Heart right ventricle (tissue), 16 donors: ENCODE data around the gene PCSK5. TPM values are rescaled to one million over a fixed set of nuclear protein-coding genes. Genes with fewer than 3 reads are reported as not detected.

Experiments
- ATAC-seq, 8 donors: fragments of 200-7000 bp; cut with Tn5 transposase; one replicate each; pipeline ENCODE4 v1.9.1; 2020; ENCODE audit warnings: mild to moderate bottlenecking in 8 of 8, moderate library complexity in 8 of 8, moderate number of reproducible peaks in 1 of 8
- DNase-seq, 2 donors: peaks; one replicate each; pipeline ENCODE4 v3.0.0-alpha.2; 2020
- H3K27ac ChIP-seq, 10 donors: fragments of 200-600 bp; sonication (generic) in 2 of 10; one replicate each; pipeline versions ENCODE4 v1.5.0 to v1.8.0; 2020 to 2022; ENCODE audit warnings: mild to moderate bottlenecking in 3 of 10
- H3K27me3 ChIP-seq, 7 donors: fragments of 200-600 bp; one replicate each; pipeline ENCODE4 v1.8.0; 2021 to 2022; ENCODE audit warnings: mild to moderate bottlenecking in 2 of 7
- H3K36me3 ChIP-seq, 9 donors: fragments of 200-600 bp; sonication (generic) in 1 of 9; one replicate each; pipeline versions ENCODE4 v1.5.0 to v1.8.0; 2020 to 2022; ENCODE audit warnings: mild to moderate bottlenecking in 2 of 9
- H3K4me1 ChIP-seq, 9 donors: fragments of 200-600 bp; sonication (generic) in 1 of 9; one replicate each; pipeline versions ENCODE4 v1.5.0 to v1.8.0; 2020 to 2022; ENCODE audit warnings: mild to moderate bottlenecking in 4 of 9
- H3K4me3 ChIP-seq, 10 donors: fragments of 200-600 bp; sonication (generic) in 2 of 10; one replicate each; pipeline versions ENCODE4 v1.5.0 to v1.8.0; 2020 to 2022; ENCODE audit warnings: mild to moderate bottlenecking in 7 of 10, moderate library complexity in 2 of 10
- H3K9me3 ChIP-seq, 11 donors: fragments of 200-600 bp in 10 of 11; sonication (generic) in 2 of 11; one replicate each; pipeline versions ENCODE4 v1.5.0 to v1.8.0; 2013 to 2022; ENCODE audit warnings: mild to moderate bottlenecking in 2 of 11, control low read depth in 1 of 11, moderate library complexity in 1 of 11
- WGBS, 2 donors: extraction: QIAGEN DNeasy Blood & Tissue Kit; methylation state at CpG; one replicate each; pipeline ENCODE4 v1.1.7; 2013; ENCODE audit warnings: inconsistent platforms in 1 of 2; 5-methylcytosine and 5-hydroxymethylcytosine counted together
- intact Hi-C, 10 donors: fragments of 100-400 bp; cut with DNase I; formaldehyde crosslinking; loops; one replicate each; pipeline versions ENCODE4 v1.11.1 to v1.14.2; 2022
- polyA plus RNA-seq, 2 donors: library from polyadenylated mRNA; stranded (reverse); fragments of 200-250 nt; gene quantifications; one replicate each; pipeline ENCODE4 v1.2.3, GENCODE V29; 2013
- total RNA-seq, 10 donors: library from RNA; stranded (reverse); fragmentation: NEBNext Ultra II Directional in 3 of 10; extraction: Animal tissue kit (Norgen Biotek cat#: 25700) in 3 of 10; gene quantifications; one replicate each; pipeline versions ENCODE4 v1.2.1 to v1.2.4, GENCODE V29; 2021 to 2023
- TF ChIP-seq, protein P1 (sequence below), 9 donors: fragments of 200-600 bp; sonication (generic) in 2 of 9; IDR thresholded peaks; one replicate each; pipeline versions ENCODE4 v1.5.0 to v1.8.0; 2021 to 2022; ENCODE audit warnings: antibody characterized with exemption in 9 of 9, mild to moderate bottlenecking in 5 of 9, moderate library complexity in 1 of 9
- donor health status: Arrhythmogenic right ventricular cardiomyopathy.
- donor health status: ischemic (EF 13 %, LVEDD 7.1; RV severe dilation, severe dysfunction).
- donor health status: healthy with polysubstance abuse.
- donor health status: DM: no; HTN: yes; CAD: no.
- donor health status: DM: no; HTN: no; CAD: no.
- donor health status: ischemic (EF 25% LVEDD 6.9; RV normal size, moderate dysfunction).
- donor health status: ischemic (EF 25% LVEDD 5.7; RV mildly dilated, moderate dysfunction).
- donor health status: healthy.
- donor health status: DM: yes; HTN: yes; CAD: no.
- donor health status: Ischemic cardiomyopathy.
- donor health status: ischemic (EF 35%, LVEDD 5.7; RV mildly dilated, moderate dysfunction).
- donor health status: nonischemic (EF 11% LVEDD 7.7; RV severe dilation, severe dysfunction).
- donor health status: DM: yes; HTN: yes; CAD: no.
- donor health status: PGD.
- donor health status: ischemic (EF 29% LVEDD 5.4; RV normal size, mild dysfunction).
- donor health status: nonischemic (EF 23%, LVEDD 6.1; RV moderate dilation, normal function).

PCSK5 gene
- total and polyA plus RNA-seq, 12 donors, result 1.8 to 8.3 (median 5.7) TPM

- Histone ChIP-seq H3K4me3 (no peak overlapping the region), H3K27me3 (no peaks in the 10 kb centered on the region), H3K4me1 (peaks cover 0 to 6% (median 0%) of the 10 kb centered on the region in 9 donors), H3K9me3 (no peaks in the 10 kb centered on the region), H3K36me3 (peaks cover 0 to 56% (median 3%) of the 10 kb centered on the region in 9 donors), H3K27ac (no peak overlapping the region)
- WGBS, 2 donors, result 92% methylated on average over 3 of the region's 3 CpGs
- no peak for ATAC-seq
- intact Hi-C loops, result no loop called here
- TF ChIP-seq, protein P1, sequence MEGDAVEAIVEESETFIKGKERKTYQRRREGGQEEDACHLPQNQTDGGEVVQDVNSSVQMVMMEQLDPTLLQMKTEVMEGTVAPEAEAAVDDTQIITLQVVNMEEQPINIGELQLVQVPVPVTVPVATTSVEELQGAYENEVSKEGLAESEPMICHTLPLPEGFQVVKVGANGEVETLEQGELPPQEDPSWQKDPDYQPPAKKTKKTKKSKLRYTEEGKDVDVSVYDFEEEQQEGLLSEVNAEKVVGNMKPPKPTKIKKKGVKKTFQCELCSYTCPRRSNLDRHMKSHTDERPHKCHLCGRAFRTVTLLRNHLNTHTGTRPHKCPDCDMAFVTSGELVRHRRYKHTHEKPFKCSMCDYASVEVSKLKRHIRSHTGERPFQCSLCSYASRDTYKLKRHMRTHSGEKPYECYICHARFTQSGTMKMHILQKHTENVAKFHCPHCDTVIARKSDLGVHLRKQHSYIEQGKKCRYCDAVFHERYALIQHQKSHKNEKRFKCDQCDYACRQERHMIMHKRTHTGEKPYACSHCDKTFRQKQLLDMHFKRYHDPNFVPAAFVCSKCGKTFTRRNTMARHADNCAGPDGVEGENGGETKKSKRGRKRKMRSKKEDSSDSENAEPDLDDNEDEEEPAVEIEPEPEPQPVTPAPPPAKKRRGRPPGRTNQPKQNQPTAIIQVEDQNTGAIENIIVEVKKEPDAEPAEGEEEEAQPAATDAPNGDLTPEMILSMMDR (IDR thresholded peaks at IDR 0.05), result no peak
- no peak for DNase-seq
These were observed 143.6 kb downstream of the PCSK5 start for GRCh38 chr9:76034049-76034448.

GRCh38 chr9:76036762-76037161 lies 146.3 kb downstream of the PCSK5 start:
- 95 to 97% methylated on average over 2 of the region's 2 CpGs for WGBS, 2 donors
- peaks cover 0 to 37% (median 0%) of the 10 kb centered on the region in 9 donors for H3K36me3 ChIP-seq
- H3K4me3 ChIP-seq, result no peak overlapping the region
- H3K27me3 ChIP-seq, result no peaks in the 10 kb centered on the region
- H3K9me3 ChIP-seq, result no peaks in the 10 kb centered on the region
- H3K27ac ChIP-seq, result no peak overlapping the region
- ATAC-seq (no peak), DNase-seq (no peak)
- H3K4me1 ChIP-seq, result peaks cover 0 to 6% (median 0%) of the 10 kb centered on the region in 9 donors
- intact Hi-C loops, result no loop called here
- TF ChIP-seq, protein P1 (IDR thresholded peaks at IDR 0.05), result no peak

- no peaks in the 10 kb centered on the region for H3K27me3 ChIP-seq
- no peak overlapping the region for H3K27ac ChIP-seq
- 94 to 96% methylated on average over 9 of the region's 9 CpGs for WGBS, 2 donors
- intact Hi-C loops, result no loop called here
- H3K4me1 ChIP-seq, result peaks cover 0 to 1% (median 0%) of the 10 kb centered on the region in 9 donors
- ATAC-seq (no peak), DNase-seq (no peak)
- no peak overlapping the region for H3K4me3 ChIP-seq
- peaks cover 0 to 33% (median 0%) of the 10 kb centered on the region in 9 donors for H3K36me3 ChIP-seq
- TF ChIP-seq, protein P1 (IDR thresholded peaks at IDR 0.05), result no peak
- H3K9me3 ChIP-seq, result no peaks in the 10 kb centered on the region
These were observed 147.2 kb downstream of the PCSK5 start for GRCh38 chr9:76037587-76038225.

DNA sequence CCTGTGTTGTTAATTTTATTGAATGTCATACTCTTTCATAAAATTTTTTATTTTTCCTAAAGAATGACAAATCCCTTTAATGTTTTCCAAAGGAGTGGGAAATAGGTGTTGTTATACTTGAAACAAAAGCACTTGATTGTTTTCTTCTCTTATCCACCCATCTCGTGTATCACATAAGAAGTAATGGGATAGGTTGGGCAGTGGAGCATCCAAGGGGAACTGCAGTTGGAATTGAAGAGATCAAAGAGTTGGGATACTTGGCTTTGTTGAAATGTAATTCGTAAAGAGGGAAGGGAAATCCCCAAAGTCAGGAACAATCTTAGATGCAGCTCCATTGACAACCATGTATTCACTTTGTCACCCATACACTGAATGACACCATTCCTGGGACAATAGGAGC lies 148.0 kb downstream of the PCSK5 start:
- 90 to 91% methylated on average over 2 of the region's 2 CpGs for WGBS, 2 donors
- no peak overlapping the region for H3K4me3 ChIP-seq
- DNase-seq (no peak), ATAC-seq (no peak)
- intact Hi-C loops, result no loop called here
- no peaks in the 10 kb centered on the region for H3K27me3 ChIP-seq
- TF ChIP-seq, protein P1 (IDR thresholded peaks at IDR 0.05), result no peak
- H3K4me1 ChIP-seq, result no peaks in the 10 kb centered on the region
- H3K36me3 ChIP-seq, result peaks cover 0 to 33% (median 0%) of the 10 kb centered on the region in 9 donors
- H3K27ac ChIP-seq, result no peak overlapping the region
- H3K9me3 ChIP-seq, result no peaks in the 10 kb centered on the region
